H9 (cell line): ENCODE measurements around the gene GFM1. TPM values are rescaled to one million over a fixed set of nuclear protein-coding genes. Genes with fewer than 3 reads are reported as not detected.

Experiments
- DNase-seq: peaks from one replicate; pipeline ENCODE4 v3.0.0-alpha.2; 2017
- H2AFZ ChIP-seq: one replicate; pipeline ENCODE4 v1.6.1; 2013; ENCODE audit warnings: mild to moderate bottlenecking, low read length, control low read depth, moderate library complexity
- H2AK5ac ChIP-seq: 2 replicates; pipeline ENCODE4 v1.6.1; 2013; ENCODE audit warnings: low read length, control low read depth, mixed read lengths; ENCODE audit not compliant: insufficient read length
- H2BK120ac ChIP-seq: one replicate; pipeline ENCODE4 v1.6.1; 2013; ENCODE audit warnings: low read depth, mild to moderate bottlenecking, low read length, control low read depth, inconsistent platforms; ENCODE audit not compliant: poor library complexity, severe bottlenecking
- H2BK12ac ChIP-seq: 2 replicates; pipeline ENCODE4 v1.6.1; 2013; ENCODE audit warnings: low read length, control low read depth, mixed read lengths, low read depth; ENCODE audit not compliant: insufficient read length
- H2BK15ac ChIP-seq: 2 replicates; pipeline ENCODE4 v1.6.1; 2013; ENCODE audit warnings: low read depth, low read length, control low read depth
- H2BK20ac ChIP-seq: one replicate; pipeline ENCODE4 v1.6.1; 2013; ENCODE audit warnings: low read depth, mild to moderate bottlenecking, low read length, control low read depth, inconsistent platforms; ENCODE audit not compliant: poor library complexity, severe bottlenecking
- H2BK5ac ChIP-seq: 2 replicates; pipeline ENCODE4 v1.6.1; 2013; ENCODE audit warnings: low read length, control low read depth, mixed read lengths; ENCODE audit not compliant: insufficient read length
- H3K14ac ChIP-seq: 2 replicates; pipeline ENCODE4 v1.6.1; 2013; ENCODE audit warnings: low read length, control low read depth; ENCODE audit not compliant: insufficient read depth
- H3K18ac ChIP-seq: 2 replicates; pipeline ENCODE4 v1.6.1; 2013; ENCODE audit warnings: low read depth, mild to moderate bottlenecking, mixed read lengths, low read length, control low read depth; ENCODE audit not compliant: insufficient read length
- H3K23ac ChIP-seq: 2 replicates; pipeline ENCODE4 v1.6.1; 2013; ENCODE audit warnings: low read length, control low read depth, mixed read lengths, low read depth; ENCODE audit not compliant: insufficient read length
- H3K23me2 ChIP-seq: 2 replicates; pipeline ENCODE4 v1.6.1; 2013; ENCODE audit warnings: low read depth, mild to moderate bottlenecking, mixed read lengths, low read length, control low read depth; ENCODE audit not compliant: insufficient read length, poor library complexity, severe bottlenecking
- H3K27ac ChIP-seq: 2 replicates; pipeline ENCODE4 v1.5.1; 2013; ENCODE audit warnings: low read length, control low read depth, mixed read lengths, low read depth; ENCODE audit not compliant: insufficient read length
- H3K27me3 ChIP-seq: 2 replicates; pipeline ENCODE4 v1.6.1; 2013; ENCODE audit warnings: low read length, control low read depth, inconsistent platforms; ENCODE audit not compliant: insufficient read depth
- H3K4ac ChIP-seq: 2 replicates; pipeline ENCODE4 v1.6.1; 2013; ENCODE audit warnings: low read depth, mild to moderate bottlenecking, control low read depth, inconsistent platforms, low read length, moderate library complexity
- H3K4me1 ChIP-seq: 2 replicates; pipeline ENCODE4 v1.6.1; 2013; ENCODE audit warnings: low read length, control low read depth, inconsistent platforms; ENCODE audit not compliant: insufficient read depth
- H3K4me2 ChIP-seq: 2 replicates; pipeline ENCODE4 v1.6.1; 2013; ENCODE audit warnings: low read length, control low read depth, mixed read lengths; ENCODE audit not compliant: insufficient read length, insufficient read depth
- H3K56ac ChIP-seq: 2 replicates; pipeline ENCODE4 v1.6.1; 2013; ENCODE audit warnings: low read depth, mild to moderate bottlenecking, mixed read lengths, low read length, control low read depth; ENCODE audit not compliant: insufficient read length
- H3K79me1 ChIP-seq: 2 replicates; pipeline ENCODE4 v1.6.1; 2013; ENCODE audit warnings: low read depth, mild to moderate bottlenecking, moderate library complexity, low read length, control low read depth, inconsistent platforms; ENCODE audit not compliant: insufficient read depth, poor library complexity, severe bottlenecking
- H3K79me2 ChIP-seq: 2 replicates; pipeline ENCODE4 v1.6.1; 2013; ENCODE audit warnings: low read length, control low read depth, inconsistent platforms; ENCODE audit not compliant: insufficient read depth
- H3K9ac ChIP-seq: 2 replicates; pipeline ENCODE4 v1.6.1; 2013; ENCODE audit warnings: low read length, control low read depth, mixed read lengths; ENCODE audit not compliant: insufficient read length; ENCODE audit errors: extremely low read depth
- H3K9me3 ChIP-seq: one replicate; pipeline ENCODE4 v1.6.1; 2013; ENCODE audit warnings: low read depth, low read length, inconsistent platforms; ENCODE audit not compliant: control insufficient read depth
- H3T11ph ChIP-seq: one replicate; pipeline ENCODE4 v1.6.1; 2013; ENCODE audit warnings: mild to moderate bottlenecking, low read length, control low read depth, inconsistent platforms
- H4K20me1 ChIP-seq: one replicate; pipeline ENCODE4 v1.6.1; 2013; ENCODE audit not compliant: control insufficient read depth, insufficient read length, insufficient read depth
- H4K5ac ChIP-seq: 2 replicates; pipeline ENCODE4 v1.6.1; 2013; ENCODE audit warnings: low read depth, mild to moderate bottlenecking, mixed read lengths, low read length, control low read depth; ENCODE audit not compliant: insufficient read length
- H4K8ac ChIP-seq: replicated peaks from 2 replicates; pipeline ENCODE4 v1.6.1; 2013; ENCODE audit warnings: low read length, control low read depth, mixed read lengths, low read depth; ENCODE audit not compliant: insufficient read length
- H4K91ac ChIP-seq: 2 replicates; pipeline ENCODE4 v1.6.1; 2013; ENCODE audit warnings: low read depth, mild to moderate bottlenecking, moderate library complexity, mixed read lengths, low read length, control low read depth; ENCODE audit not compliant: insufficient read length
- H3K27ac Mint-ChIP-seq, 3 experiments: 2 replicates in 2 of 3; 3 replicates in 1 of 3; pipeline ENCODE4 v1.8.0; 2020 to 2021; ENCODE audit warnings: mixed read lengths in 3 of 3, mild to moderate bottlenecking in 1 of 3, moderate library complexity in 1 of 3
- H3K27me3 Mint-ChIP-seq: 2 replicates; pipeline ENCODE4 v1.8.0; 2021; ENCODE audit warnings: low read depth, mild to moderate bottlenecking, moderate library complexity, mixed read lengths
- H3K36me3 Mint-ChIP-seq, 3 experiments: 2 replicates in 2 of 3; 3 replicates in 1 of 3; pipeline ENCODE4 v1.8.0; 2020 to 2021; ENCODE audit warnings: low read depth in 3 of 3, mixed read lengths in 3 of 3; ENCODE audit not compliant: insufficient read depth in 1 of 3
- H3K4me1 Mint-ChIP-seq, 2 experiments: 2 replicates each; pipeline ENCODE4 v1.8.0; 2020; ENCODE audit warnings: mixed read lengths in 2 of 2
- H3K4me3 Mint-ChIP-seq, 2 experiments: 2 replicates in 1 of 2; 3 replicates in 1 of 2; pipeline ENCODE4 v1.8.0; 2020 to 2021; ENCODE audit warnings: mild to moderate bottlenecking in 2 of 2, mixed read lengths in 2 of 2, moderate library complexity in 1 of 2
- H3K9me3 Mint-ChIP-seq, 2 experiments: 2 replicates in 1 of 2; 3 replicates in 1 of 2; pipeline ENCODE4 v1.8.0; 2020; ENCODE audit warnings: mild to moderate bottlenecking in 2 of 2, mixed read lengths in 2 of 2, moderate library complexity in 1 of 2
- WGBS: extraction: QIAGEN DNeasy Blood & Tissue Kit; methylation state at CpG from one replicate; pipeline ENCODE4 v1.1.7; 2013; ENCODE audit warnings: missing lambda C conversion rate, low lambda C conversion rate, mixed read lengths; ENCODE audit not compliant: insufficient read length; ENCODE audit errors: extremely low coverage; 5-methylcytosine and 5-hydroxymethylcytosine counted together
- total RNA-seq: library from RNA; stranded (reverse); gene quantifications from 2 replicates; pipeline ENCODE4 v1.2.1, GENCODE V29; 2021
- TF ChIP-seq, protein P1 (sequence below): fragments of 200-600 bp; sonication (generic); conservative IDR thresholded peaks from 3 replicates; pipeline ENCODE4 v1.8.0; 2021; ENCODE audit warnings: antibody characterized with exemption, mild to moderate bottlenecking

Gene GFM1
- total RNA-seq, 1 experiment from 2014 or later, result 47.1 TPM

DNA sequence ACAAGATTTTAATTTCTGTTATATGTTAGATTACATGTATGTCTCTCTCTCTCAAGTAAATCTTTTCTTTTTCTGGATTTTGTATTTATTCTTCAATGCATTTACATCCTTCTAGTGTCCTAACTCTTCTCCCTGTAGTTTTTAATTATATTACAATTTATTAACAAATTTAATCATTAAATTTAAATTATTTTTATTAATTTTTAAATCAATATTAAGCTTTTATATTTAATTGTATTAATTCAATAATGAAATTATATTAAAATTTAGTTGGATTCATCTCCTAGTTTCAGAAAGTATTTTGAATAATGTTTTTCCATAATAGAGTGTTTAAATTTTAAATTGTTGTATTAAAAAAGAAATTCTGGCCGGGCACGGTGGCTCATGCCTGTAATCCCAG, 43.5 kb upstream of the GFM1 start:
- Histone ChIP-seq H2BK12ac (no peak overlapping the region), H3K56ac (no peak overlapping the region), H3K23ac (no peak overlapping the region), H3K27ac (no peak overlapping the region), H3K4me1 (no peaks in the 10 kb centered on the region), H3K9ac (no peak overlapping the region), H3T11ph (no peak overlapping the region), H3K4ac (no peak overlapping the region), H3K18ac (no peak overlapping the region), H2BK120ac (no peak overlapping the region), H3K27me3 (no peaks in the 10 kb centered on the region), H2AFZ (no peak overlapping the region), H2BK20ac (no peak overlapping the region), H3K9me3 (no peaks in the 10 kb centered on the region), H2BK15ac (no peak overlapping the region), H3K79me2 (no peaks in the 10 kb centered on the region), H3K14ac (no peak overlapping the region), H4K8ac (no peak overlapping the region), H4K91ac (no peak overlapping the region), H2AK5ac (no peak overlapping the region), H4K20me1 (no peaks in the 10 kb centered on the region), H2BK5ac (no peak overlapping the region), H3K23me2 (no peaks in the 10 kb centered on the region), H3K4me2 (no peak overlapping the region), H3K79me1 (no peaks in the 10 kb centered on the region), H4K5ac (no peak overlapping the region)
- WGBS, result no CpG with 5 or more reads among the region's 2 CpGs
- H3K4me3 Mint-ChIP-seq, result no peak overlapping the region
- H3K4me1 Mint-ChIP-seq, result 0 out of 4 replicates have a peak, but pooled peaks cover 0 to 3% of the 10 kb centered on the region in 2 experiments
- no peak overlapping the region for H3K27ac Mint-ChIP-seq
- no peaks in the 10 kb centered on the region for H3K27me3 Mint-ChIP-seq
- peaks cover 0 to 3% (median 0%) of the 10 kb centered on the region in 3 experiments; a peak in 1 of 7 replicates for H3K36me3 Mint-ChIP-seq
- no peaks in the 10 kb centered on the region for H3K9me3 Mint-ChIP-seq
- no peak for DNase-seq
- TF ChIP-seq, protein P1, sequence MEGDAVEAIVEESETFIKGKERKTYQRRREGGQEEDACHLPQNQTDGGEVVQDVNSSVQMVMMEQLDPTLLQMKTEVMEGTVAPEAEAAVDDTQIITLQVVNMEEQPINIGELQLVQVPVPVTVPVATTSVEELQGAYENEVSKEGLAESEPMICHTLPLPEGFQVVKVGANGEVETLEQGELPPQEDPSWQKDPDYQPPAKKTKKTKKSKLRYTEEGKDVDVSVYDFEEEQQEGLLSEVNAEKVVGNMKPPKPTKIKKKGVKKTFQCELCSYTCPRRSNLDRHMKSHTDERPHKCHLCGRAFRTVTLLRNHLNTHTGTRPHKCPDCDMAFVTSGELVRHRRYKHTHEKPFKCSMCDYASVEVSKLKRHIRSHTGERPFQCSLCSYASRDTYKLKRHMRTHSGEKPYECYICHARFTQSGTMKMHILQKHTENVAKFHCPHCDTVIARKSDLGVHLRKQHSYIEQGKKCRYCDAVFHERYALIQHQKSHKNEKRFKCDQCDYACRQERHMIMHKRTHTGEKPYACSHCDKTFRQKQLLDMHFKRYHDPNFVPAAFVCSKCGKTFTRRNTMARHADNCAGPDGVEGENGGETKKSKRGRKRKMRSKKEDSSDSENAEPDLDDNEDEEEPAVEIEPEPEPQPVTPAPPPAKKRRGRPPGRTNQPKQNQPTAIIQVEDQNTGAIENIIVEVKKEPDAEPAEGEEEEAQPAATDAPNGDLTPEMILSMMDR, result no peak
